GM23338 (cell line): ENCODE results near the gene ATL3. TPM values are rescaled to one million over a fixed set of nuclear protein-coding genes. Genes with fewer than 3 reads are reported as not detected.

ENCODE experiments used
- ATAC-seq: fragments of 200-7000 bp; cut with Tn5 transposase; 3 replicates; pipeline ENCODE4 v1.9.1; 2020
- DNase-seq: peaks from one replicate; pipeline ENCODE4 v3.0.0-alpha.2; 2015; ENCODE audit warnings: low spot score
- H2AFZ ChIP-seq: fragments of 200-600 bp; sonication (generic); 2 replicates; pipeline ENCODE4 v1.8.0; 2016; ENCODE audit warnings: antibody characterized with exemption, mild to moderate bottlenecking, moderate library complexity
- H3F3A ChIP-seq: fragments of 200-600 bp; sonication (generic); replicated peaks from 2 replicates; pipeline ENCODE4 v1.8.0; 2017; ENCODE audit warnings: antibody characterized with exemption, mixed run types, low read depth
- H3K27ac ChIP-seq: fragments of 200-600 bp; sonication (generic); 2 replicates; pipeline ENCODE4 v1.6.1; 2016; ENCODE audit warnings: low read depth
- H3K27me3 ChIP-seq: fragments of 200-600 bp; sonication (generic); 2 replicates; pipeline ENCODE4 v1.8.0; 2016; ENCODE audit warnings: mild to moderate bottlenecking, mixed run types, moderate library complexity; ENCODE audit not compliant: insufficient read depth
- H3K36me3 ChIP-seq: fragments of 200-600 bp; sonication (generic); 2 replicates; pipeline ENCODE4 v1.8.0; 2016; ENCODE audit warnings: mild to moderate bottlenecking; ENCODE audit not compliant: insufficient read depth
- H3K4me1 ChIP-seq: fragments of 200-600 bp; sonication (generic); 2 replicates; pipeline ENCODE4 v1.8.0; 2016; ENCODE audit warnings: mild to moderate bottlenecking, moderate library complexity; ENCODE audit not compliant: insufficient read depth
- H3K4me2 ChIP-seq: fragments of 200-600 bp; sonication (generic); 2 replicates; pipeline ENCODE4 v1.7.1; 2017; ENCODE audit warnings: mixed run types
- H3K4me3 ChIP-seq: fragments of 200-600 bp; sonication (generic); 2 replicates; pipeline ENCODE4 v1.6.1; 2016; ENCODE audit warnings: mixed run types
- H3K79me2 ChIP-seq: fragments of 200-600 bp; sonication (generic); replicated peaks from 2 replicates; pipeline ENCODE4 v1.8.0; 2017; ENCODE audit warnings: mild to moderate bottlenecking; ENCODE audit not compliant: insufficient read depth
- H3K9me2 ChIP-seq: fragments of 200-600 bp; sonication (generic); 2 replicates; pipeline ENCODE4 v1.8.0; 2017; ENCODE audit not compliant: insufficient read depth
- H4K20me1 ChIP-seq: fragments of 200-600 bp; sonication (generic); replicated peaks from 2 replicates; pipeline ENCODE4 v1.8.0; 2017; ENCODE audit warnings: mild to moderate bottlenecking; ENCODE audit not compliant: insufficient read depth
- H3K27ac Mint-ChIP-seq: 2 replicates; pipeline ENCODE4 v1.8.0; 2020; ENCODE audit warnings: inconsistent platforms, mild to moderate bottlenecking, moderate library complexity, mixed read lengths
- H3K27me3 Mint-ChIP-seq: 3 replicates; pipeline ENCODE4 v1.8.0; 2022; ENCODE audit warnings: low read depth, mild to moderate bottlenecking, moderate library complexity, mixed read lengths, inconsistent platforms; ENCODE audit not compliant: insufficient read depth, poor library complexity
- H3K36me3 Mint-ChIP-seq: 3 replicates; pipeline ENCODE4 v1.8.0; 2021; ENCODE audit warnings: low read depth, mild to moderate bottlenecking, inconsistent platforms, moderate library complexity, mixed read lengths
- H3K4me1 Mint-ChIP-seq: 3 replicates; pipeline ENCODE4 v1.8.0; 2020; ENCODE audit warnings: mild to moderate bottlenecking, inconsistent platforms, mixed read lengths
- H3K4me3 Mint-ChIP-seq: 3 replicates; pipeline ENCODE4 v1.8.0; 2021; ENCODE audit warnings: moderate library complexity, mild to moderate bottlenecking, inconsistent platforms, mixed read lengths
- H3K9me3 Mint-ChIP-seq: 3 replicates; pipeline ENCODE4 v1.8.0; 2020; ENCODE audit warnings: moderate library complexity, mild to moderate bottlenecking, inconsistent platforms, mixed read lengths
- CTCF ChIP-seq, 2 experiments: fragments of 200-600 bp in 1 of 2; sonication (generic) in 1 of 2; conservative IDR thresholded peaks; 2 replicates each; pipeline versions ENCODE4 v1.5.1 to v1.6.1; 2016 to 2017; ENCODE audit warnings: antibody characterized with exemption in 2 of 2, low read depth in 2 of 2, mild to moderate bottlenecking in 2 of 2, moderate library complexity in 1 of 2
- EZH2 ChIP-seq: fragments of 200-600 bp; sonication (generic); IDR thresholded peaks from one replicate; pipeline ENCODE4 v1.8.0; 2017; ENCODE audit warnings: antibody characterized with exemption, mild to moderate bottlenecking, low read depth; ENCODE audit not compliant: unreplicated experiment
- JUNB ChIP-seq: IDR thresholded peaks from one replicate; pipeline ENCODE4 v1.6.1; 2016; ENCODE audit warnings: antibody characterized with exemption; ENCODE audit not compliant: unreplicated experiment
- REST ChIP-seq: IDR thresholded peaks from one replicate; pipeline ENCODE4 v1.6.1; 2018; ENCODE audit warnings: antibody characterized with exemption; ENCODE audit not compliant: unreplicated experiment
- STAT1 ChIP-seq: IDR thresholded peaks from one replicate; pipeline ENCODE4 v1.6.1; 2016; ENCODE audit warnings: antibody characterized with exemption; ENCODE audit not compliant: unreplicated experiment
- ZNF331 ChIP-seq: fragments of 250-450 bp; sonication (Bioruptor Pico); IDR thresholded peaks from 2 replicates; pipeline ENCODE4 v1.5.0; 2020; ENCODE audit warnings: low read depth, mild to moderate bottlenecking, moderate library complexity
- polyA plus RNA-seq: library from polyadenylated mRNA; unstranded; fragments of >200 nt; fragmentation: Nextera tagmentation; extraction: Ambion mirVana; gene quantifications from 2 replicates; pipeline ENCODE4 v1.2.1, GENCODE V29; 2016
- total RNA-seq: library from RNA; depleted of rRNA; stranded (reverse); fragments of >200 nt; shearing (Covaris generic); gene quantifications from 2 replicates; pipeline ENCODE4 v1.2.3, GENCODE V29; 2014

Gene ATL3
- total and polyA plus RNA-seq, 2 experiments from 2014 or later = 6.8 to 20.4 TPM

DNA sequence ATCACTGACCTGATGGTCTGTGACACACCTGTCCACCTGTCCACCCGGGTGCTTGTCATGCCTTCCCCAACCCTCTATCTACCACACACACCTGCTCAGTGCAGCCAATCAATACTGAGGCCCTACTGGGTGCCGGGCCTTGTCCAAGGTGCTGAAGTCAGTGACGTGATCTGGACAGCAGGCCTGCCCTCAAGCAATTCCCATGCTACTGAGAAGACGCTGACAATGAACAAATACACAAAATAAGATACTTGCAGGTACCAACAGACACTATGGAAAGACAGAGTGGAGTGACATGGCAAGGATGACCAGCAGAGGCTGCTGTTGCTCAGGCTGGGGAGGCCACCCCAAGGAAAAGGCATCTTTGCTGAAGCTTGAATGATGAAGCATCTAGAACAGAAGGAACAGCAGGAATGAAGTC lies 78.2 kb downstream of the ATL3 start:
- H3K27ac Mint-ChIP-seq = no peak overlapping the region
- H3K27me3 Mint-ChIP-seq = peaks cover 6% of the 10 kb centered on the region
- no peaks in the 10 kb centered on the region for H3K9me2 ChIP-seq
- H4K20me1 ChIP-seq = no peaks in the 10 kb centered on the region; the same call in 1 of the 2 replicates
- peaks cover 22% of the 10 kb centered on the region for H3K36me3 ChIP-seq
- no peaks in the 10 kb centered on the region for H3K4me1 Mint-ChIP-seq
- peaks cover 18% of the 10 kb centered on the region for H3K9me3 Mint-ChIP-seq
- peaks cover 10% of the 10 kb centered on the region for H3K79me2 ChIP-seq
- H3K36me3 Mint-ChIP-seq = peaks cover 62% of the 10 kb centered on the region
- TF ChIP-seq REST = peak; percentile 82
- TF ChIP-seq CTCF (conservative IDR thresholded peaks at IDR 0.05; ENCODE audit: low read depth in 2 of 2) = peak; percentile 68 to 79
- TF ChIP-seq ZNF331 (CRISPR knock-in tag) = no peak
- TF ChIP-seq JUNB = no peak
- DNase-seq (peak; percentile 60), ATAC-seq (peak; percentile 81)
- H3K4me3 Mint-ChIP-seq = no peak overlapping the region
- H2AFZ ChIP-seq = no peak overlapping the region
- 0 out of 2 replicates have a peak, but pooled peaks cover 3% of the 10 kb centered on the region for H3F3A ChIP-seq
- no peak overlapping the region for H3K27ac ChIP-seq
- H3K27me3 ChIP-seq = no peaks in the 10 kb centered on the region
- H3K4me2 ChIP-seq = no peak overlapping the region
- no peak overlapping the region for H3K4me3 ChIP-seq
- H3K4me1 ChIP-seq = no peaks in the 10 kb centered on the region

- H2AFZ ChIP-seq = no peak overlapping the region
- peaks cover 58% of the 10 kb centered on the region for H3K36me3 Mint-ChIP-seq
- ATAC-seq = no peak
These were observed 81.0 kb downstream of the ATL3 start for GRCh38 chr11:63590024-63590788.

More at GRCh38 chr11:63590024-63590788, 81.0 kb downstream of the ATL3 start:
- H3K4me3 Mint-ChIP-seq = no peak overlapping the region
- H3K27ac Mint-ChIP-seq = no peak overlapping the region
- peaks cover 7% of the 10 kb centered on the region for H3K79me2 ChIP-seq
- H3F3A ChIP-seq = 0 out of 2 replicates have a peak, but pooled peaks cover 3% of the 10 kb centered on the region
- no peak overlapping the region for H3K4me2 ChIP-seq
- no peaks in the 10 kb centered on the region for H3K4me1 Mint-ChIP-seq
- no peak overlapping the region for H3K27ac ChIP-seq
- H3K36me3 ChIP-seq = peaks cover 26% of the 10 kb centered on the region
- TF ChIP-seq ZNF331 (CRISPR knock-in tag) (no peak), STAT1 (no peak), EZH2 (no peak), JUNB (no peak)
- H3K9me3 Mint-ChIP-seq = no peaks in the 10 kb centered on the region; the same call in 2 of the 3 replicates
- no peaks in the 10 kb centered on the region for H3K9me2 ChIP-seq
- no peaks in the 10 kb centered on the region; the same call in 1 of the 2 replicates for H4K20me1 ChIP-seq
- H3K27me3 Mint-ChIP-seq = peaks cover 6% of the 10 kb centered on the region
- 0 out of 2 replicates have a peak, but pooled peaks cover 3% of the 10 kb centered on the region for H3K4me1 ChIP-seq
- H3K4me3 ChIP-seq = no peak overlapping the region
- no peak for DNase-seq
- H3K27me3 ChIP-seq = no peaks in the 10 kb centered on the region
